CD4-positive, alpha-beta memory T cell (primary cell): ENCODE results near the gene SGTA. TPM values are rescaled to one million over a fixed set of nuclear protein-coding genes. Genes with fewer than 3 reads are reported as not detected.

ENCODE experiments used
- CTCF ChIA-PET: fragments of 350-600 bp; sonication (Branson Sonifier 250); formaldehyde crosslinking; loops from one replicate; lab custom pipeline; 2021; ENCODE audit warnings: inconsistent platforms; ENCODE audit not compliant: partially characterized antibody; lab: Charles Lee
- POLR2A ChIA-PET: fragments of 350-600 bp; sonication (Branson Sonifier 250); formaldehyde crosslinking; loops from one replicate; lab custom pipeline; 2021; ENCODE audit not compliant: partially characterized antibody; lab: Charles Lee
- DNase-seq, 5 donors: peaks; one replicate each; pipeline versions ENCODE4 v3.0.0 to v3.0.0-alpha.2; 2020 to 2022; ENCODE audit warnings: mixed read lengths in 1 of 5
- H3K27ac ChIP-seq: one replicate; pipeline ENCODE4 v1.7.0; 2013; ENCODE audit warnings: low read depth, low read length
- H3K27me3 ChIP-seq: 2 replicates; pipeline ENCODE4 v1.7.0; 2013; ENCODE audit warnings: mild to moderate bottlenecking, low read length, moderate library complexity; ENCODE audit not compliant: insufficient read depth
- H3K36me3 ChIP-seq: 2 replicates; pipeline ENCODE4 v1.7.0; 2013; ENCODE audit warnings: mild to moderate bottlenecking, low read length, moderate library complexity; ENCODE audit not compliant: insufficient read depth
- H3K4me1 ChIP-seq: 2 replicates; pipeline ENCODE4 v1.7.0; 2013; ENCODE audit warnings: mild to moderate bottlenecking, low read length, moderate library complexity; ENCODE audit not compliant: insufficient read depth
- H3K4me3 ChIP-seq, 2 donors: one replicate each; pipeline ENCODE4 v1.7.0; 2013; ENCODE audit warnings: low read length in 2 of 2, mild to moderate bottlenecking in 1 of 2
- H3K9me3 ChIP-seq, 2 donors: one replicate each; pipeline ENCODE4 v1.7.0; 2013; ENCODE audit warnings: low read length in 2 of 2, control low read depth in 1 of 2; ENCODE audit not compliant: control insufficient read depth in 1 of 2
- H3K27ac Mint-ChIP-seq, 7 donors: one replicate each; pipeline ENCODE4 v1.8.0; 2020 to 2021; ENCODE audit warnings: mixed read lengths in 7 of 7, mild to moderate bottlenecking in 6 of 7, inconsistent platforms in 3 of 7, moderate library complexity in 3 of 7
- H3K27me3 Mint-ChIP-seq, 2 donors: one replicate each; pipeline ENCODE4 v1.8.0; 2020 to 2021; ENCODE audit warnings: mixed read lengths in 2 of 2
- H3K36me3 Mint-ChIP-seq, 2 donors: one replicate each; pipeline ENCODE4 v1.8.0; 2020 to 2021; ENCODE audit warnings: mixed read lengths in 2 of 2, inconsistent platforms in 1 of 2, mild to moderate bottlenecking in 1 of 2
- H3K4me1 Mint-ChIP-seq, 4 donors: one replicate each; pipeline ENCODE4 v1.8.0; 2020 to 2021; ENCODE audit warnings: mixed read lengths in 4 of 4, mild to moderate bottlenecking in 1 of 4
- H3K4me3 Mint-ChIP-seq, 8 donors: one replicate each; pipeline ENCODE4 v1.8.0; 2020 to 2021; ENCODE audit warnings: mixed read lengths in 8 of 8, mild to moderate bottlenecking in 7 of 8, moderate library complexity in 6 of 8, inconsistent platforms in 3 of 8
- H3K9me3 Mint-ChIP-seq, 8 donors: one replicate each; pipeline ENCODE4 v1.8.0; 2020 to 2021; ENCODE audit warnings: mixed read lengths in 8 of 8, mild to moderate bottlenecking in 5 of 8, inconsistent platforms in 3 of 8, moderate library complexity in 1 of 8
- intact Hi-C: fragments of 100-400 bp; cut with micrococcal nuclease; formaldehyde crosslinking; loops from one replicate; pipeline ENCODE4 v1.15.1; 2023
- polyA plus RNA-seq, 2 donors: library from polyadenylated mRNA; unstranded; fragments of 300-500 nt; fragmentation: Illumina TruSeq; gene quantifications; one replicate each; pipeline ENCODE4 v1.2.3, GENCODE V29; 2021
- total RNA-seq, 2 experiments: library from RNA; stranded (reverse); gene quantifications; one replicate each; pipeline ENCODE4 v1.2.3, GENCODE V29; 2021

Gene SGTA
- total and polyA plus RNA-seq, 4 experiments from 2014 or later: 27.7 to 37.8 (median 36.0) TPM

GRCh38 chr19:2722541-2723344 is 60.3 kb downstream of the SGTA start:
- DNase-seq: no peak
- Histone ChIP-seq H3K4me1 (no peaks in the 10 kb centered on the region), H3K36me3 (no peaks in the 10 kb centered on the region), H3K27ac (no peak overlapping the region), H3K27me3 (peaks cover 5% of the 10 kb centered on the region), H3K4me3 (no peak overlapping the region), H3K9me3 (no peaks in the 10 kb centered on the region)
- H3K4me3 Mint-ChIP-seq: peak overlapping the region in 3 of 8 donors; percentile 6 to 65 (median 52)
- H3K9me3 Mint-ChIP-seq: no peaks in the 10 kb centered on the region
- ChIA-PET POLR2A (interaction anchor here (0.6 kb wide), 1 partner anchor 244 kb away, joined by 3 read pairs; no protein-coding TSS in a partner anchor), CTCF (no interaction called here)
- intact Hi-C loops: no loop called here
- peaks cover 19 to 21% of the 10 kb centered on the region in 2 donors for H3K27me3 Mint-ChIP-seq
- H3K4me1 Mint-ChIP-seq: peaks cover 1 to 10% (median 4%) of the 10 kb centered on the region in 4 donors
- H3K36me3 Mint-ChIP-seq: no peaks in the 10 kb centered on the region
- H3K27ac Mint-ChIP-seq: no peak overlapping the region

DNA sequence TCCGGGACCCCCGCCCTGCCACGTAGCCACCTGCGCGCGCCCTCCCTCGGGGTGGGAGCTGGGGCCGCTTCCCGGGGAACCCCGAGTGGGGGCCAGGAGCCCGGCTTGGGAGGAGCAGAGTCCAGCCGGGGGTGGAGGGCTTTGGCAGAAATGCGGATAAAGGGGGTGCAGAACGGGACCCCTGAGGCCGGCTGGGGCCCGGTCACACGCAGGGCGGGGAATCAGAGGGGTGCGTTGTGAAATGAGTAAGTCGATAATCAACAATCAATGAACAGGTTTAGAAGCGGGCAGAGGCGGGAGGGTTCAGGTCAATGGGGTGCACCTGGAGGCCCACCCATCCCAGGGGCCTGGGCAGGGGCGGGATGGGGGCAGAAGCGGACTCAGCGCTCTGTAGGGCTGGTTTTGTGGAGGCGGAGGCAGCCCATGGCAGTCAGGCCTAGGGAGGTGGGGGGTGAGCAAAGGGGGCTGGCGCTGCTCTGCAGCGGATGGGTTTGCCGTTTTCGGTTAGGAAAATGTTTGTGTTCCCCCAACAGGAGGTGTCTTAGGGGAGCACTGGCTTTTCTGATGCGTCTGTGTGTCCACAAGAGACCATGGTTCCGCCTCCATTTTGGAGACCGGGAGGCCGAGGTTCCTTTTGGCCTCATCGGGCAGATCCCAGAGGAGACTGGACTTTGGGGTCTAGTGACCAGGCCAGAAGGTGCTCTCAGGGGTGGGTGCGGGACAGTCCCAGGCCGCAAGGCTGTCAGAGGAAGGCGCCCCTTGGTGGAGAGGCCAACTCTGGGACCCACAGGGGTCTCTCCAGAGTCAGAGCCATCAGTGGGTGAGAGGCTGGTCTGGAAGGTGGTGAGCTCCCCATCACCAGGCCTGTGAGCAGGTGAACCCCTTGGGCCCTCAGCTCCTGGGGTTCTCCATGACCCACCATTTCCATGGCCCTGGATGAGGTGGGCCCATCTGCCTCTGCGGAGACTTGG is 61.2 kb downstream of the SGTA start:
- H3K4me1 ChIP-seq: no peaks in the 10 kb centered on the region
- no peak overlapping the region for H3K27ac Mint-ChIP-seq
- H3K27me3 Mint-ChIP-seq: peaks cover 19 to 21% of the 10 kb centered on the region in 2 donors
- intact Hi-C loops: no loop called here
- CTCF ChIA-PET: no interaction called here
- H3K4me3 ChIP-seq: no peak overlapping the region
- H3K36me3 Mint-ChIP-seq: no peaks in the 10 kb centered on the region
- H3K9me3 ChIP-seq: no peaks in the 10 kb centered on the region
- no peak overlapping the region for H3K27ac ChIP-seq
- no peak for DNase-seq
- POLR2A ChIA-PET: interaction anchor here (0.6 kb wide), 1 partner anchor 245 kb away, joined by 3 read pairs; no protein-coding TSS in a partner anchor
- H3K9me3 Mint-ChIP-seq: no peaks in the 10 kb centered on the region
- H3K4me1 Mint-ChIP-seq: peaks cover 1 to 10% (median 4%) of the 10 kb centered on the region in 4 donors
- H3K27me3 ChIP-seq: peaks cover 5% of the 10 kb centered on the region
- no peaks in the 10 kb centered on the region for H3K36me3 ChIP-seq
- H3K4me3 Mint-ChIP-seq: peak overlapping the region in 7 of 8 donors; percentile 17 to 70 (median 51)

DNA sequence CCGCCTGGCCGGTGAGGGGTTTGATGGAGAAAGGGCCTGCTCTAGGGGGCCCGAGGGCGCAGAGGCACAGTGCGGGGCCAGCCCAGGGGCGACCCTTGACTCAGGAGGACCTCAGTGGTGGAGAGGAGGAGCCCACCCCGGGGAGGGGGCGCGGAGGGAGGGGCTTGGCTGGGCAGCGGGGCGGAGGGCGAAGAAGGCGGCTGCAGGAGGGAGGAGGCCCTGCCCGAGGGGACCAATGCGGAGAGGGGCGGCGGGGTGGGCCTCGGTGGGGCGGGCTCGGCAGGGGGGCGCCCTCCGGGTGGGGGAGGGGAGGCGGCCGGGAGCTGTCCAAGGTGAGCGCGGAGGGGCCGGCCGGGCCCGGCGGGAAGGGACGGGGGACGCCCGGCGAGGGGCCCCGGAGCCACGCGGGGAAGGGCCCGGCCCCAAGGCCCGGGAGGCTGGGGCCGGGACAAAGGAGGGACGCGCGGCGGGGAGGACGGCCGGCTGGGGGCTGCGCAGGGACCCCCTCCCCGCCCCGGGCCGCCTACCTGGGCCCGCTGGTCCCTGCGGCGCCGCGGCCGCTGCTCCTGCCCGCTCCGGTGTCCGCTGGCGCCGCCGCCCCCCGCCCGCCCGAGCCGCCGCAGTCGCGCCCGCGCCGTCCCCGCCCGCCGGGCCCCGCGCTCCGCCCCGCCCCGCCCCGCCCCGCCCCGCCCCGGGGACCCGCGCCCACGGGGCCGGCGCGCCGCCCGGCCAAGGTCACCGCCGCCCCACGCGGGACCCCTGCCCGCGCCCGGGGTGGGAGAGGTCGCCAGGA is 62.1 kb downstream of the SGTA start, which contains the start of gene DIRAS1:
Gene DIRAS1, minus strand, starts transcription at position 596 of the 793 bp plus-strand sequence. CDS start 3,566 bp downstream, outside the sequence.
- DNase-seq: no peak

DNA sequence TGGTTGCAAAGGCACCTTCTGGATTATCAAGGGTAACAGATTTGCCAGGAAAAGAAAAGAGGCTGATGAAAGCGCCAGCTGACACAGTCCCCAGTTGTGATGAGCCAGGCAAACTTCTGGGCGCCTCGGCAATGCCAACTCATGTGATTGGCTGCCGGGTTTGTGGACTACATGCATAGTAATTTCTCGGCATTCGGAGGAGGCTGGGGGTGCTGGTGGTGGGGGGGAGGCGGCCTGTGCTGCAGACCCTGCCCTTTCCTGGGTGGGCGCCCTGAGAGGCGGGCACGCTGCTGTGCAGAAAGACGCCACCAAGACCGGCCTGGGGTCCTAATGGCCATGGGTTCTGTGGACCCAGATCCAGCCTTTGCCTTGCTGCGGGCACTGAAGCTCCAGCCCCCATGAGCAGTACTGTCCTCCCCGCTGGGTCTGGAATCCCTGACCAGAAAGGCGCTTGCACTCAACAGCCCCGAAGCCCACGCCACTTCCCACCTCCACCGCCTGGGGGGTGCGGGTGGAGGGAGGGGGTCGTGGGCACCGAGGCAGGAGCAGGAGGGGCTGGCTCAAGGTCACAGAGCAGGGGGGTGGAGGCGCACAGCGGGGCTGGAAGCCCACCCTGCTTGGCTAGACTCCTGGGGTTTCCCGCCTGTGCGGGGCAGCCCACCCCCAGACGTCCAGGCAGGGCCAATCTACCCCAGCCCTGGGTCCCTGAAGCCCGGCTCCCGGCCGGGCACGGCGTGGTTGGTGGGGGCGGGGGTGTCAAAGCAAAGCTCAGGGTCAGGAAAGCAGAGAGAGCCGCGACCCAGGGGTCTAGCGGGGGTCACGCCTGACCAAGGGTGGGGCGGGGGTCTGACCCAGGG is 62.9 kb downstream of the SGTA start:
- H3K27me3 ChIP-seq: peaks cover 5% of the 10 kb centered on the region
- H3K36me3 Mint-ChIP-seq: peaks cover 0 to 5% of the 10 kb centered on the region in 2 donors
- no peak overlapping the region for H3K27ac Mint-ChIP-seq
- H3K4me1 ChIP-seq: no peaks in the 10 kb centered on the region
- no peak for DNase-seq
- H3K27me3 Mint-ChIP-seq: peaks cover 17 to 22% of the 10 kb centered on the region in 2 donors
- no peak overlapping the region for H3K4me3 ChIP-seq
- POLR2A ChIA-PET: no interaction called here
- no peaks in the 10 kb centered on the region for H3K36me3 ChIP-seq
- H3K27ac ChIP-seq: no peak overlapping the region
- CTCF ChIA-PET: no interaction called here
- peaks cover 0 to 9% (median 6%) of the 10 kb centered on the region in 8 donors for H3K9me3 Mint-ChIP-seq
- peaks cover 1 to 10% (median 7%) of the 10 kb centered on the region in 4 donors for H3K4me1 Mint-ChIP-seq
- H3K9me3 ChIP-seq: no peaks in the 10 kb centered on the region
- intact Hi-C loops: no loop called here
- peak overlapping the region in 5 of 8 donors; percentile 51 to 69 (median 67) for H3K4me3 Mint-ChIP-seq

More for the DNA sequence above, 62.1 kb downstream of the SGTA start, which contains the start of gene DIRAS1:
- H3K27ac Mint-ChIP-seq: no peak within 1 kb of the TSS
- intact Hi-C loops: no loop called here
- peaks cover 0 to under 1% (median 0%) of the 10 kb centered on the region in 8 donors for H3K9me3 Mint-ChIP-seq
- no peaks in the 10 kb centered on the region for H3K4me1 ChIP-seq
- CTCF ChIA-PET: no interaction called here
- POLR2A ChIA-PET: no interaction called here
- no peaks in the 10 kb centered on the region for H3K9me3 ChIP-seq
- no peak within 1 kb of the TSS for H3K4me3 ChIP-seq
- peaks cover 5% of the 10 kb centered on the region for H3K27me3 ChIP-seq
- peaks cover 1 to 10% (median 4%) of the 10 kb centered on the region in 4 donors for H3K4me1 Mint-ChIP-seq
- peaks cover 0 to under 1% of the 10 kb centered on the region in 2 donors for H3K36me3 Mint-ChIP-seq
- H3K36me3 ChIP-seq: no peaks in the 10 kb centered on the region
- peaks cover 18 to 19% of the 10 kb centered on the region in 2 donors for H3K27me3 Mint-ChIP-seq
- H3K27ac ChIP-seq: no peak within 1 kb of the TSS
- H3K4me3 Mint-ChIP-seq: peak within 1 kb of the TSS in 7 of 8 donors; percentile 17 to 70 (median 51)

- Mint-ChIP-seq H3K4me1 (peaks cover under 1 to 11% (median 6%) of the 10 kb centered on the region in 4 donors), H3K4me3 (no peak overlapping the region), H3K36me3 (peaks cover 0 to 5% of the 10 kb centered on the region in 2 donors), H3K27ac (no peak overlapping the region), H3K9me3 (peaks cover 0 to 11% (median 6%) of the 10 kb centered on the region in 8 donors), H3K27me3 (peaks cover 15 to 20% of the 10 kb centered on the region in 2 donors)
- intact Hi-C loops: no loop called here
- Histone ChIP-seq H3K27ac (no peak overlapping the region), H3K36me3 (no peaks in the 10 kb centered on the region), H3K9me3 (no peaks in the 10 kb centered on the region), H3K4me3 (no peak overlapping the region), H3K4me1 (no peaks in the 10 kb centered on the region), H3K27me3 (peaks cover 5% of the 10 kb centered on the region)
- ChIA-PET CTCF (no interaction called here), POLR2A (no interaction called here)
- no peak for DNase-seq
These were observed 63.8 kb downstream of the SGTA start for GRCh38 chr19:2719232-2719735.
